MM.1S (cell line): ENCODE data around the gene BPI.

Source experiments
- DNase-seq: peaks from one replicate; pipeline ENCODE4 v3.0.0-alpha.2; 2015
- H2AFZ ChIP-seq: fragments of 300-600 bp; sonication (generic); 2 replicates; pipeline ENCODE4 v1.6.0; 2016; ENCODE audit warnings: antibody characterized with exemption, low read length
- H3F3A ChIP-seq: fragments of 300-600 bp; sonication (generic); 2 replicates; pipeline ENCODE4 v1.6.1; 2016; ENCODE audit warnings: mild to moderate bottlenecking, antibody characterized with exemption, low read length, moderate library complexity, mixed read lengths; ENCODE audit not compliant: insufficient read depth
- H3K27ac ChIP-seq: fragments of 300-600 bp; sonication (generic); 2 replicates; pipeline ENCODE4 v1.5.1; 2016; ENCODE audit warnings: mild to moderate bottlenecking, low read length
- H3K27me3 ChIP-seq: fragments of 300-600 bp; sonication (generic); replicated peaks from 2 replicates; pipeline ENCODE4 v1.6.0; 2016; ENCODE audit warnings: low read length; ENCODE audit not compliant: insufficient read depth
- H3K36me3 ChIP-seq: fragments of 300-600 bp; sonication (generic); replicated peaks from 2 replicates; pipeline ENCODE4 v1.6.1; 2016; ENCODE audit warnings: mild to moderate bottlenecking, low read length, mixed read lengths; ENCODE audit not compliant: insufficient read depth
- H3K4me1 ChIP-seq: fragments of 300-600 bp; sonication (generic); 2 replicates; pipeline ENCODE4 v1.6.1; 2016; ENCODE audit warnings: low read length, mixed read lengths
- H3K4me2 ChIP-seq: fragments of 300-600 bp; sonication (generic); 2 replicates; pipeline ENCODE4 v1.6.0; 2016; ENCODE audit warnings: low read depth, low read length
- H3K4me3 ChIP-seq: fragments of 300-600 bp; sonication (generic); 2 replicates; pipeline ENCODE4 v1.5.1; 2016; ENCODE audit warnings: low read length, mixed read lengths
- H3K79me2 ChIP-seq: fragments of 300-600 bp; sonication (generic); 2 replicates; pipeline ENCODE4 v1.6.1; 2016; ENCODE audit warnings: mixed run types, low read length, mixed read lengths
- H3K9ac ChIP-seq: fragments of 300-600 bp; sonication (generic); 2 replicates; pipeline ENCODE4 v1.6.1; 2016; ENCODE audit warnings: low read length, mixed read lengths
- H3K9me2 ChIP-seq: fragments of 300-600 bp; sonication (generic); replicated peaks from 2 replicates; pipeline ENCODE4 v1.6.1; 2016; ENCODE audit warnings: mild to moderate bottlenecking, low read length, mixed read lengths; ENCODE audit not compliant: insufficient read depth
- H3K9me3 ChIP-seq: fragments of 300-600 bp; sonication (generic); replicated peaks from 2 replicates; pipeline ENCODE4 v1.6.1; 2016; ENCODE audit warnings: mild to moderate bottlenecking, low read length, mixed read lengths; ENCODE audit not compliant: insufficient read depth
- H4K20me1 ChIP-seq: fragments of 300-600 bp; sonication (generic); 2 replicates; pipeline ENCODE4 v1.6.1; 2016; ENCODE audit warnings: mild to moderate bottlenecking, low read length, moderate library complexity, mixed read lengths; ENCODE audit not compliant: insufficient read depth
- EZH2 ChIP-seq: fragments of 300-600 bp; sonication (generic); optimal IDR thresholded peaks from 2 replicates; pipeline ENCODE3; 2017; ENCODE audit warnings: low read depth, mild to moderate bottlenecking, antibody characterized with exemption, low read length, mixed read lengths
- EZH2phosphoT487 ChIP-seq: fragments of 300-600 bp; sonication (generic); IDR thresholded peaks from 2 replicates; pipeline ENCODE4 v1.6.1; 2018; ENCODE audit warnings: antibody characterized with exemption, low read length
- TF ChIP-seq, protein P1 (sequence below): fragments of 300-600 bp; sonication (generic); IDR thresholded peaks from 2 replicates; pipeline ENCODE4 v1.5.1; 2016; ENCODE audit warnings: antibody characterized with exemption, low read length, mixed read lengths

The BPI gene

GRCh38 chr20:38269040-38269439, 34.9 kb upstream of the BPI start:
- no peaks in the 10 kb centered on the region for H3K27me3 ChIP-seq
- H4K20me1 ChIP-seq, result no peaks in the 10 kb centered on the region
- H3K4me3 ChIP-seq, result no peak overlapping the region
- H3F3A ChIP-seq, result no peaks in the 10 kb centered on the region
- H3K9me2 ChIP-seq, result no peaks in the 10 kb centered on the region
- no peak overlapping the region for H2AFZ ChIP-seq
- no peaks in the 10 kb centered on the region for H3K9me3 ChIP-seq
- TF ChIP-seq EZH2phosphoT487, result no peak
- no peak for TF ChIP-seq EZH2
- TF ChIP-seq, protein P1, sequence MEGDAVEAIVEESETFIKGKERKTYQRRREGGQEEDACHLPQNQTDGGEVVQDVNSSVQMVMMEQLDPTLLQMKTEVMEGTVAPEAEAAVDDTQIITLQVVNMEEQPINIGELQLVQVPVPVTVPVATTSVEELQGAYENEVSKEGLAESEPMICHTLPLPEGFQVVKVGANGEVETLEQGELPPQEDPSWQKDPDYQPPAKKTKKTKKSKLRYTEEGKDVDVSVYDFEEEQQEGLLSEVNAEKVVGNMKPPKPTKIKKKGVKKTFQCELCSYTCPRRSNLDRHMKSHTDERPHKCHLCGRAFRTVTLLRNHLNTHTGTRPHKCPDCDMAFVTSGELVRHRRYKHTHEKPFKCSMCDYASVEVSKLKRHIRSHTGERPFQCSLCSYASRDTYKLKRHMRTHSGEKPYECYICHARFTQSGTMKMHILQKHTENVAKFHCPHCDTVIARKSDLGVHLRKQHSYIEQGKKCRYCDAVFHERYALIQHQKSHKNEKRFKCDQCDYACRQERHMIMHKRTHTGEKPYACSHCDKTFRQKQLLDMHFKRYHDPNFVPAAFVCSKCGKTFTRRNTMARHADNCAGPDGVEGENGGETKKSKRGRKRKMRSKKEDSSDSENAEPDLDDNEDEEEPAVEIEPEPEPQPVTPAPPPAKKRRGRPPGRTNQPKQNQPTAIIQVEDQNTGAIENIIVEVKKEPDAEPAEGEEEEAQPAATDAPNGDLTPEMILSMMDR, result no peak
- no peaks in the 10 kb centered on the region for H3K36me3 ChIP-seq
- H3K79me2 ChIP-seq, result no peaks in the 10 kb centered on the region
- no peak for DNase-seq
- no peak overlapping the region for H3K27ac ChIP-seq
- no peak overlapping the region for H3K9ac ChIP-seq
- 0 out of 2 replicates have a peak, but pooled peaks cover 4% of the 10 kb centered on the region for H3K4me1 ChIP-seq
- H3K4me2 ChIP-seq, result no peak overlapping the region

GRCh38 chr20:38269715-38270114, 34.2 kb upstream of the BPI start:
- Histone ChIP-seq H3K27me3 (no peaks in the 10 kb centered on the region), H3K4me1 (0 out of 2 replicates have a peak, but pooled peaks cover 4% of the 10 kb centered on the region), H4K20me1 (no peaks in the 10 kb centered on the region), H3F3A (no peaks in the 10 kb centered on the region), H3K27ac (no peak overlapping the region), H2AFZ (no peak overlapping the region), H3K9ac (no peak overlapping the region), H3K9me2 (no peaks in the 10 kb centered on the region), H3K79me2 (no peaks in the 10 kb centered on the region), H3K4me3 (no peak overlapping the region), H3K4me2 (no peak overlapping the region), H3K9me3 (no peaks in the 10 kb centered on the region), H3K36me3 (no peaks in the 10 kb centered on the region)
- TF ChIP-seq EZH2, result no peak
- TF ChIP-seq, protein P1, result no peak
- no peak for DNase-seq

DNA sequence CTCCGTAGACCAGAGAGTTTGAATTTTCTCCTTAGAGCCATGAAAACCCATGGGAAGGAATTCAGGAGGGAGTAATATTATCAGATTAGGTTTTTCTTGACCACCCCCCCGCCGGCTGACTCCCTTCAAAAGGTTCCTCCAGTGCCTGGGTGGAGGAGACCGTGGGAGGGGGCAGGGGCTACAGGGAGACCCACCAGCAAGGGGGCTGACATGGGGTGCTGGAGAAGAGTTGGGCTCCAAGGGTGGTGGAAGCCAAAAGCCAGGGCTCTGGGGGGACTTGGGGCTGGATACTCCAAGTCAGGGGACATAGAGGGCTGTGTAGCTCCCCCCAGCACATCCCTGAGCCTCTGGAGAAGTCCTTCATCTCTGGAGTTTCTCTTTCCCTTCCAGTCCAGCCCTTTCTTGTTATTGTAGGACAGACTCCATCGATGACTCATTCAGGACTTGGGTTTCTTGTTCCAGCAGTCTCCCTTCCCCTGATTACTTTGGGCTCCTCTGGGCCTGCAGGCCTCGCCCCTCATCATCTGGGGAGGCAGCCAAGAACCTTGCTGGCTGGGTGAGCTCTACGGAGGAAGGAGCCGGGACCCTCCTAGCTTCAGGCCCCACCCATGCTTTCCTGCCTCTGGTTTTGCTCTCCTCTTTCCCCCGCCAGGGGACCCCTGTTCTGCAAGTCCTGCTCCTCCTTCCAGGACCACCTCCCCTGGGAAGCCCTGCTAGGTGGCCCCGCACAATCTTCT, 32.9 kb upstream of the BPI start:
- H3K9me2 ChIP-seq, result no peaks in the 10 kb centered on the region
- no peak for DNase-seq
- H3K27ac ChIP-seq, result no peak overlapping the region
- H3K9me3 ChIP-seq, result no peaks in the 10 kb centered on the region
- H4K20me1 ChIP-seq, result no peaks in the 10 kb centered on the region
- H2AFZ ChIP-seq, result no peak overlapping the region
- TF ChIP-seq EZH2phosphoT487, result no peak
- TF ChIP-seq EZH2, result no peak
- TF ChIP-seq, protein P1, result no peak
- no peaks in the 10 kb centered on the region for H3K27me3 ChIP-seq
- H3K9ac ChIP-seq, result no peak overlapping the region
- no peaks in the 10 kb centered on the region for H3K79me2 ChIP-seq
- H3K4me2 ChIP-seq, result no peak overlapping the region
- H3K4me3 ChIP-seq, result no peak overlapping the region
- no peaks in the 10 kb centered on the region for H3F3A ChIP-seq
- H3K4me1 ChIP-seq, result 0 out of 2 replicates have a peak, but pooled peaks cover 4% of the 10 kb centered on the region
- H3K36me3 ChIP-seq, result no peaks in the 10 kb centered on the region
